H9 (cell line): ENCODE results near the gene ACTN1. TPM values are rescaled to one million over a fixed set of nuclear protein-coding genes. Genes with fewer than 3 reads are reported as not detected.

Source experiments
- DNase-seq: peaks from one replicate; pipeline ENCODE4 v3.0.0-alpha.2; 2017
- H2AFZ ChIP-seq: one replicate; pipeline ENCODE4 v1.6.1; 2013; ENCODE audit warnings: mild to moderate bottlenecking, low read length, control low read depth, moderate library complexity
- H2AK5ac ChIP-seq: 2 replicates; pipeline ENCODE4 v1.6.1; 2013; ENCODE audit warnings: low read length, control low read depth, mixed read lengths; ENCODE audit not compliant: insufficient read length
- H2BK120ac ChIP-seq: one replicate; pipeline ENCODE4 v1.6.1; 2013; ENCODE audit warnings: low read depth, mild to moderate bottlenecking, low read length, control low read depth, inconsistent platforms; ENCODE audit not compliant: poor library complexity, severe bottlenecking
- H2BK12ac ChIP-seq: 2 replicates; pipeline ENCODE4 v1.6.1; 2013; ENCODE audit warnings: low read length, control low read depth, mixed read lengths, low read depth; ENCODE audit not compliant: insufficient read length
- H2BK15ac ChIP-seq: 2 replicates; pipeline ENCODE4 v1.6.1; 2013; ENCODE audit warnings: low read depth, low read length, control low read depth
- H2BK20ac ChIP-seq: one replicate; pipeline ENCODE4 v1.6.1; 2013; ENCODE audit warnings: low read depth, mild to moderate bottlenecking, low read length, control low read depth, inconsistent platforms; ENCODE audit not compliant: poor library complexity, severe bottlenecking
- H2BK5ac ChIP-seq: 2 replicates; pipeline ENCODE4 v1.6.1; 2013; ENCODE audit warnings: low read length, control low read depth, mixed read lengths; ENCODE audit not compliant: insufficient read length
- H3K14ac ChIP-seq: 2 replicates; pipeline ENCODE4 v1.6.1; 2013; ENCODE audit warnings: low read length, control low read depth; ENCODE audit not compliant: insufficient read depth
- H3K18ac ChIP-seq: 2 replicates; pipeline ENCODE4 v1.6.1; 2013; ENCODE audit warnings: low read depth, mild to moderate bottlenecking, mixed read lengths, low read length, control low read depth; ENCODE audit not compliant: insufficient read length
- H3K23ac ChIP-seq: 2 replicates; pipeline ENCODE4 v1.6.1; 2013; ENCODE audit warnings: low read length, control low read depth, mixed read lengths, low read depth; ENCODE audit not compliant: insufficient read length
- H3K23me2 ChIP-seq: 2 replicates; pipeline ENCODE4 v1.6.1; 2013; ENCODE audit warnings: low read depth, mild to moderate bottlenecking, mixed read lengths, low read length, control low read depth; ENCODE audit not compliant: insufficient read length, poor library complexity, severe bottlenecking
- H3K27ac ChIP-seq: 2 replicates; pipeline ENCODE4 v1.5.1; 2013; ENCODE audit warnings: low read length, control low read depth, mixed read lengths, low read depth; ENCODE audit not compliant: insufficient read length
- H3K27me3 ChIP-seq: 2 replicates; pipeline ENCODE4 v1.6.1; 2013; ENCODE audit warnings: low read length, control low read depth, inconsistent platforms; ENCODE audit not compliant: insufficient read depth
- H3K4ac ChIP-seq: 2 replicates; pipeline ENCODE4 v1.6.1; 2013; ENCODE audit warnings: low read depth, mild to moderate bottlenecking, control low read depth, inconsistent platforms, low read length, moderate library complexity
- H3K4me1 ChIP-seq: 2 replicates; pipeline ENCODE4 v1.6.1; 2013; ENCODE audit warnings: low read length, control low read depth, inconsistent platforms; ENCODE audit not compliant: insufficient read depth
- H3K4me2 ChIP-seq: 2 replicates; pipeline ENCODE4 v1.6.1; 2013; ENCODE audit warnings: low read length, control low read depth, mixed read lengths; ENCODE audit not compliant: insufficient read length, insufficient read depth
- H3K56ac ChIP-seq: 2 replicates; pipeline ENCODE4 v1.6.1; 2013; ENCODE audit warnings: low read depth, mild to moderate bottlenecking, mixed read lengths, low read length, control low read depth; ENCODE audit not compliant: insufficient read length
- H3K79me1 ChIP-seq: 2 replicates; pipeline ENCODE4 v1.6.1; 2013; ENCODE audit warnings: low read depth, mild to moderate bottlenecking, moderate library complexity, low read length, control low read depth, inconsistent platforms; ENCODE audit not compliant: insufficient read depth, poor library complexity, severe bottlenecking
- H3K79me2 ChIP-seq: 2 replicates; pipeline ENCODE4 v1.6.1; 2013; ENCODE audit warnings: low read length, control low read depth, inconsistent platforms; ENCODE audit not compliant: insufficient read depth
- H3K9ac ChIP-seq: 2 replicates; pipeline ENCODE4 v1.6.1; 2013; ENCODE audit warnings: low read length, control low read depth, mixed read lengths; ENCODE audit not compliant: insufficient read length; ENCODE audit errors: extremely low read depth
- H3K9me3 ChIP-seq: one replicate; pipeline ENCODE4 v1.6.1; 2013; ENCODE audit warnings: low read depth, low read length, inconsistent platforms; ENCODE audit not compliant: control insufficient read depth
- H3T11ph ChIP-seq: one replicate; pipeline ENCODE4 v1.6.1; 2013; ENCODE audit warnings: mild to moderate bottlenecking, low read length, control low read depth, inconsistent platforms
- H4K20me1 ChIP-seq: one replicate; pipeline ENCODE4 v1.6.1; 2013; ENCODE audit not compliant: control insufficient read depth, insufficient read length, insufficient read depth
- H4K5ac ChIP-seq: 2 replicates; pipeline ENCODE4 v1.6.1; 2013; ENCODE audit warnings: low read depth, mild to moderate bottlenecking, mixed read lengths, low read length, control low read depth; ENCODE audit not compliant: insufficient read length
- H4K8ac ChIP-seq: replicated peaks from 2 replicates; pipeline ENCODE4 v1.6.1; 2013; ENCODE audit warnings: low read length, control low read depth, mixed read lengths, low read depth; ENCODE audit not compliant: insufficient read length
- H4K91ac ChIP-seq: 2 replicates; pipeline ENCODE4 v1.6.1; 2013; ENCODE audit warnings: low read depth, mild to moderate bottlenecking, moderate library complexity, mixed read lengths, low read length, control low read depth; ENCODE audit not compliant: insufficient read length
- H3K27ac Mint-ChIP-seq, 3 experiments: 2 replicates in 2 of 3; 3 replicates in 1 of 3; pipeline ENCODE4 v1.8.0; 2020 to 2021; ENCODE audit warnings: mixed read lengths in 3 of 3, mild to moderate bottlenecking in 1 of 3, moderate library complexity in 1 of 3
- H3K27me3 Mint-ChIP-seq: 2 replicates; pipeline ENCODE4 v1.8.0; 2021; ENCODE audit warnings: low read depth, mild to moderate bottlenecking, moderate library complexity, mixed read lengths
- H3K36me3 Mint-ChIP-seq, 3 experiments: 2 replicates in 2 of 3; 3 replicates in 1 of 3; pipeline ENCODE4 v1.8.0; 2020 to 2021; ENCODE audit warnings: low read depth in 3 of 3, mixed read lengths in 3 of 3; ENCODE audit not compliant: insufficient read depth in 1 of 3
- H3K4me1 Mint-ChIP-seq, 2 experiments: 2 replicates each; pipeline ENCODE4 v1.8.0; 2020; ENCODE audit warnings: mixed read lengths in 2 of 2
- H3K4me3 Mint-ChIP-seq, 2 experiments: 2 replicates in 1 of 2; 3 replicates in 1 of 2; pipeline ENCODE4 v1.8.0; 2020 to 2021; ENCODE audit warnings: mild to moderate bottlenecking in 2 of 2, mixed read lengths in 2 of 2, moderate library complexity in 1 of 2
- H3K9me3 Mint-ChIP-seq, 2 experiments: 2 replicates in 1 of 2; 3 replicates in 1 of 2; pipeline ENCODE4 v1.8.0; 2020; ENCODE audit warnings: mild to moderate bottlenecking in 2 of 2, mixed read lengths in 2 of 2, moderate library complexity in 1 of 2
- WGBS: extraction: QIAGEN DNeasy Blood & Tissue Kit; methylation state at CpG from one replicate; pipeline ENCODE4 v1.1.7; 2013; ENCODE audit warnings: missing lambda C conversion rate, low lambda C conversion rate, mixed read lengths; ENCODE audit not compliant: insufficient read length; ENCODE audit errors: extremely low coverage; 5-methylcytosine and 5-hydroxymethylcytosine counted together
- total RNA-seq: library from RNA; stranded (reverse); gene quantifications from 2 replicates; pipeline ENCODE4 v1.2.1, GENCODE V29; 2021
- TF ChIP-seq, protein P1 (sequence below): fragments of 200-600 bp; sonication (generic); conservative IDR thresholded peaks from 3 replicates; pipeline ENCODE4 v1.8.0; 2021; ENCODE audit warnings: antibody characterized with exemption, mild to moderate bottlenecking

The ACTN1 gene
- total RNA-seq, 1 experiment from 2014 or later = 219 TPM

GRCh38 chr14:68888883-68889282, 90.2 kb downstream of the ACTN1 start:
- H3K4me1 Mint-ChIP-seq = no peaks in the 10 kb centered on the region

More at GRCh38 chr14:68888883-68889282, 90.2 kb downstream of the ACTN1 start:
- no peak overlapping the region for H3K27ac ChIP-seq
- H2AK5ac ChIP-seq = no peak overlapping the region
- Mint-ChIP-seq H3K27me3 (no peaks in the 10 kb centered on the region), H3K4me3 (no peak overlapping the region), H3K36me3 (peaks cover 52 to 93% (median 77%) of the 10 kb centered on the region in 3 experiments), H3K27ac (no peak overlapping the region), H3K9me3 (no peaks in the 10 kb centered on the region; a peak in 1 of 5 replicates)
- H3K9me3 ChIP-seq = no peaks in the 10 kb centered on the region
- H2AFZ ChIP-seq = no peak overlapping the region
- H3K79me1 ChIP-seq = no peaks in the 10 kb centered on the region
- no peak overlapping the region for H3K14ac ChIP-seq
- no CpG with 5 or more reads among the region's 8 CpGs for WGBS
- H3K23me2 ChIP-seq = no peaks in the 10 kb centered on the region
- no peak overlapping the region for H3K4ac ChIP-seq
- no peak overlapping the region for H3K18ac ChIP-seq
- H3K27me3 ChIP-seq = no peaks in the 10 kb centered on the region
- no peak overlapping the region for H3K23ac ChIP-seq
- H4K20me1 ChIP-seq = no peaks in the 10 kb centered on the region
- no peak overlapping the region for H4K5ac ChIP-seq
- no peak overlapping the region for H2BK120ac ChIP-seq
- H3K79me2 ChIP-seq = no peaks in the 10 kb centered on the region
- H3T11ph ChIP-seq = no peak overlapping the region
- H3K56ac ChIP-seq = no peak overlapping the region
- no peak overlapping the region for H2BK20ac ChIP-seq
- H3K4me2 ChIP-seq = no peak overlapping the region
- H4K91ac ChIP-seq = no peak overlapping the region
- TF ChIP-seq, protein P1, sequence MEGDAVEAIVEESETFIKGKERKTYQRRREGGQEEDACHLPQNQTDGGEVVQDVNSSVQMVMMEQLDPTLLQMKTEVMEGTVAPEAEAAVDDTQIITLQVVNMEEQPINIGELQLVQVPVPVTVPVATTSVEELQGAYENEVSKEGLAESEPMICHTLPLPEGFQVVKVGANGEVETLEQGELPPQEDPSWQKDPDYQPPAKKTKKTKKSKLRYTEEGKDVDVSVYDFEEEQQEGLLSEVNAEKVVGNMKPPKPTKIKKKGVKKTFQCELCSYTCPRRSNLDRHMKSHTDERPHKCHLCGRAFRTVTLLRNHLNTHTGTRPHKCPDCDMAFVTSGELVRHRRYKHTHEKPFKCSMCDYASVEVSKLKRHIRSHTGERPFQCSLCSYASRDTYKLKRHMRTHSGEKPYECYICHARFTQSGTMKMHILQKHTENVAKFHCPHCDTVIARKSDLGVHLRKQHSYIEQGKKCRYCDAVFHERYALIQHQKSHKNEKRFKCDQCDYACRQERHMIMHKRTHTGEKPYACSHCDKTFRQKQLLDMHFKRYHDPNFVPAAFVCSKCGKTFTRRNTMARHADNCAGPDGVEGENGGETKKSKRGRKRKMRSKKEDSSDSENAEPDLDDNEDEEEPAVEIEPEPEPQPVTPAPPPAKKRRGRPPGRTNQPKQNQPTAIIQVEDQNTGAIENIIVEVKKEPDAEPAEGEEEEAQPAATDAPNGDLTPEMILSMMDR = no peak
- no peak overlapping the region for H2BK15ac ChIP-seq
- DNase-seq = no peak
- no peak overlapping the region for H4K8ac ChIP-seq
- no peak overlapping the region for H2BK12ac ChIP-seq
- no peak overlapping the region for H2BK5ac ChIP-seq
- no peak overlapping the region for H3K9ac ChIP-seq
- H3K4me1 ChIP-seq = no peaks in the 10 kb centered on the region
